HepG2 (cell line): ENCODE data around the gene BMPR2. TPM values are rescaled to one million over a fixed set of nuclear protein-coding genes. Genes with fewer than 3 reads are reported as not detected.

Experiments
- ATAC-seq: fragments of 200-7000 bp; cut with Tn5 transposase; 3 replicates; pipeline ENCODE4 v1.9.1; 2020; ENCODE audit warnings: mild to moderate bottlenecking, moderate library complexity
- BruUV-seq: library from RNA; stranded (reverse); fragments of 400-500 nt; replicated peaks from 2 replicates; lab custom pipeline; 2021; lab: Mats Ljungman, UMichigan
- CTCF ChIA-PET: fragments of 300-600 bp; formaldehyde crosslinking; extraction: SDS; loops from one replicate; lab custom pipeline; 2021; ENCODE audit warnings: low total read pairs, inconsistent platforms, low intra/inter-chr PET ratio; lab: Yijun Ruan, JAX
- POLR2A ChIA-PET: fragments of 350-600 bp; sonication (Branson Sonifier 250); formaldehyde crosslinking; loops from one replicate; lab custom pipeline; 2020; ENCODE audit warnings: antibody characterized with exemption, inconsistent platforms; lab: Yijun Ruan, JAX
- DNase-seq: peaks from one replicate; pipeline ENCODE4 v3.0.0-alpha.2; 2015; ENCODE audit warnings: low spot score
- FAIRE-seq: peaks from 3 replicates; lab custom pipeline; 2011; peaks lifted over from hg19 to GRCh38; lab: Jason Lieb, UNC
- H2AFZ ChIP-seq: one replicate; pipeline ENCODE4 v1.6.1; 2011; ENCODE audit warnings: low read length, inconsistent platforms
- H3K27ac ChIP-seq: fragments of 300-600 bp; 3 replicates; pipeline ENCODE4 v1.8.0; 2011; ENCODE audit warnings: mixed run types, mild to moderate bottlenecking, mixed read lengths, low read length, inconsistent platforms; ENCODE audit not compliant: insufficient read depth; ENCODE audit errors: extremely low read length
- H3K27me3 ChIP-seq, 2 experiments: fragments of 200-600 bp in 1 of 2; 2 replicates in 1 of 2; 3 replicates in 1 of 2; pipeline versions ENCODE4 v1.6.0 to v1.8.0; 2011; ENCODE audit warnings: low read length in 2 of 2, mild to moderate bottlenecking in 2 of 2, moderate library complexity in 2 of 2, inconsistent platforms in 1 of 2; ENCODE audit not compliant: insufficient read depth in 2 of 2, control insufficient read depth in 1 of 2
- H3K36me3 ChIP-seq, 2 experiments: fragments of 200-600 bp in 1 of 2; replicated peaks in 1 of 2; 2 replicates in 1 of 2; 3 replicates in 1 of 2; pipeline versions ENCODE4 v1.5.1 to v1.8.0; 2011; ENCODE audit warnings: low read length in 2 of 2, inconsistent platforms in 1 of 2; ENCODE audit not compliant: insufficient read depth in 2 of 2, control insufficient read depth in 1 of 2
- H3K4me1 ChIP-seq: 2 replicates; pipeline ENCODE4 v1.5.1; 2012; ENCODE audit warnings: low read length, inconsistent platforms; ENCODE audit not compliant: insufficient read depth
- H3K4me2 ChIP-seq: 2 replicates; pipeline ENCODE4 v1.6.0; 2011; ENCODE audit warnings: low read depth, low read length, inconsistent platforms
- H3K4me3 ChIP-seq, 3 experiments: fragments of 200-600 bp in 1 of 3; sonication (generic), shearing (Covaris generic) in 1 of 3; replicated peaks in 1 of 3; 2 replicates each; pipeline ENCODE4 v1.5.1; 2011 to 2016; ENCODE audit warnings: low read length in 3 of 3, inconsistent platforms in 2 of 3, low read depth in 2 of 3, mild to moderate bottlenecking in 2 of 3, control low read depth in 1 of 3, mixed read lengths in 1 of 3; ENCODE audit not compliant: insufficient read depth in 1 of 3
- H3K79me2 ChIP-seq: one replicate; pipeline ENCODE4 v1.6.1; 2011; ENCODE audit warnings: low read length, inconsistent platforms; ENCODE audit not compliant: insufficient read depth
- H3K9ac ChIP-seq: 2 replicates; pipeline ENCODE4 v1.6.0; 2011; ENCODE audit warnings: mild to moderate bottlenecking, low read depth, low read length, inconsistent platforms; ENCODE audit not compliant: insufficient read depth
- H3K9me3 ChIP-seq: 2 replicates; pipeline ENCODE4 v1.5.1; 2012; ENCODE audit warnings: mild to moderate bottlenecking, low read length
- H4K20me1 ChIP-seq: 2 replicates; pipeline ENCODE4 v1.6.0; 2011; ENCODE audit warnings: inconsistent platforms, mild to moderate bottlenecking, low read length, moderate library complexity; ENCODE audit not compliant: insufficient read depth
- NBN ChIP-seq: fragments of 450-650 bp; conservative IDR thresholded peaks from 2 replicates; pipeline ENCODE4 v1.6.1; 2017
- ZNF12 ChIP-seq: sonication (generic); formaldehyde crosslinking; IDR thresholded peaks from 2 replicates; pipeline ENCODE4 v1.5.0; 2020; ENCODE audit warnings: missing genetic modification reagents
- ZNF251 ChIP-seq: sonication (generic); formaldehyde crosslinking; IDR thresholded peaks from 2 replicates; pipeline ENCODE4 v1.9.0; 2021; ENCODE audit warnings: mild to moderate bottlenecking, missing genetic modification reagents
- ZNF329 ChIP-seq: sonication (generic); formaldehyde crosslinking; IDR thresholded peaks from 2 replicates; pipeline ENCODE4 v1.9.0; 2021; ENCODE audit warnings: low read depth, mild to moderate bottlenecking, missing genetic modification reagents
- ZNF530 ChIP-seq: sonication (generic); formaldehyde crosslinking; IDR thresholded peaks from 2 replicates; pipeline ENCODE4 v1.5.0; 2020; ENCODE audit warnings: low read depth, mild to moderate bottlenecking, missing genetic modification reagents
- ZNF550 ChIP-seq: sonication (generic); formaldehyde crosslinking; IDR thresholded peaks from 2 replicates; pipeline ENCODE4 v1.4.0; 2020; ENCODE audit warnings: mild to moderate bottlenecking, missing genetic modification reagents, borderline replicate concordance
- WGBS: methylation state at CpG from one replicate; pipeline ENCODE4 v1.1.6; 2017; ENCODE audit warnings: low lambda C conversion rate; 5-methylcytosine and 5-hydroxymethylcytosine counted together
- in situ Hi-C: cut with HindIII; loops from 2 replicates; pipeline ENCODE4 v1.10.0; 2017; ENCODE audit warnings: low pct_unique_long_range_greater_than_20kb; ENCODE audit not compliant: extremely low pct_ligation_motif_present
- intact Hi-C: fragments of 100-400 bp; cut with micrococcal nuclease; formaldehyde crosslinking; loops from one replicate; pipeline ENCODE4 v1.10.0; 2022; ENCODE audit not compliant: unreplicated experiment
- polyA plus RNA-seq, 8 experiments: library from polyadenylated mRNA; depleted of rRNA in 3 of 8; stranded (reverse) in 7 of 8; unstranded in 1 of 8; fragments of >200 nt; fragmentation: Illumina TruSeq in 4 of 8; extraction: Trizol in 4 of 8; gene quantifications; 2 replicates each; pipeline versions ENCODE4 v1.2.1 to v1.2.3, GENCODE V29; 2011 to 2016; ENCODE audit warnings: low read depth in 4 of 8, missing spikeins in 1 of 8, mixed read lengths in 1 of 8; ENCODE audit not compliant: insufficient read depth in 1 of 8
- total RNA-seq, 5 experiments: library from RNA; depleted of rRNA; stranded (reverse); fragments of >200 nt; fragmentation: Illumina TruSeq; extraction: Trizol; gene quantifications; 2 replicates each; pipeline ENCODE4 v1.2.3, GENCODE V29; 2016; ENCODE audit warnings: low read depth in 1 of 5
- TF ChIP-seq, protein P1 (sequence below): sonication (generic); formaldehyde crosslinking; IDR thresholded peaks from 2 replicates; pipeline ENCODE4 v1.4.0; 2020; ENCODE audit warnings: missing genetic modification reagents
- TF ChIP-seq, protein P2 (sequence below): sonication (generic); formaldehyde crosslinking; IDR thresholded peaks from 2 replicates; pipeline ENCODE4 v1.4.0; 2020; ENCODE audit warnings: missing genetic modification reagents, low read depth, mild to moderate bottlenecking, borderline replicate concordance
- TF ChIP-seq, protein P3 (sequence below): sonication (generic); formaldehyde crosslinking; conservative IDR thresholded peaks from 2 replicates; pipeline ENCODE4 v1.5.0; 2020; ENCODE audit warnings: missing genetic modification reagents
- TF ChIP-seq, protein P4 (sequence below): sonication (generic); formaldehyde crosslinking; IDR thresholded peaks from 2 replicates; pipeline ENCODE4 v1.4.0; 2020; ENCODE audit warnings: missing genetic modification reagents
- TF ChIP-seq, protein P5 (sequence below): sonication (generic); formaldehyde crosslinking; IDR thresholded peaks from 2 replicates; pipeline ENCODE4 v1.8.0; 2023; ENCODE audit warnings: mild to moderate bottlenecking, missing genetic modification reagents
- TF ChIP-seq, protein P6 (sequence below): sonication (generic); formaldehyde crosslinking; IDR thresholded peaks from 2 replicates; pipeline ENCODE4 v1.4.0; 2020; ENCODE audit warnings: missing genetic modification reagents

BMPR2 gene
- total and polyA plus RNA-seq, 2 of the 13 experiments (the other 11 are each of a cell fraction or from before 2014, with no cell fraction given) = 5.5 to 10.3 TPM

DNA sequence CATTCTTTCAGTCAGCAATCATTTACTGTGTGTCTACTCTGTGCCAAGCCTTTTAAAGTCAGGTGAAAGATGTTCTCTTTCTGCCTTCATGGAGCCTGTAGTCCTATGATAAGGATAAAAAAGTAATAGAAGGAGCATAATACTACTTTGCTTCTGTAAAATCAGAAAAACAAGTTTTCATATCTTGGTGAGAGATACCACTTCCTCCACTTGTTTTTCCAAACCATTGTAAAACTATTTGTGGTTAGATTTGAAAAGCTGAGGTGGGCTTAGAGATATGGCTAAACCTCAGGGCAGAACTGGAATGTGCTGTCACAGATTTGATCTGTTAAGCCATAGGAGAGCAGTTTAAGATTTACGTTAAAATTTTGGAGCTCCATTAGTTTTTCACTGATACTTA, 153.9 kb downstream of the BMPR2 start:
- Histone ChIP-seq H3K27ac (no peak overlapping the region), H4K20me1 (no peaks in the 10 kb centered on the region), H3K4me2 (no peak overlapping the region), H3K9ac (no peak overlapping the region), H3K9me3 (no peaks in the 10 kb centered on the region), H3K36me3 (peaks cover 0 to 7% of the 10 kb centered on the region in 2 experiments; a peak in 2 of 5 replicates), H2AFZ (no peak overlapping the region), H3K4me3 (no peak overlapping the region), H3K27me3 (no peaks in the 10 kb centered on the region; a peak in 1 of 5 replicates), H3K4me1 (no peaks in the 10 kb centered on the region), H3K79me2 (no peaks in the 10 kb centered on the region)
- 85% methylated on average over 1 of the region's 1 CpG for WGBS
- ChIA-PET POLR2A (no interaction called here), CTCF (no interaction called here)
- in situ Hi-C loops = no loop called here
- FAIRE-seq (no peak), DNase-seq (no peak), ATAC-seq (no peak)
- BruUV-seq = no TSS peak
- intact Hi-C loops = no loop called here
- no peak for TF ChIP-seq NBN
- TF ChIP-seq ZNF530 (CRISPR knock-in tag) = no peak
- no peak for TF ChIP-seq ZNF550
- TF ChIP-seq, protein P1, sequence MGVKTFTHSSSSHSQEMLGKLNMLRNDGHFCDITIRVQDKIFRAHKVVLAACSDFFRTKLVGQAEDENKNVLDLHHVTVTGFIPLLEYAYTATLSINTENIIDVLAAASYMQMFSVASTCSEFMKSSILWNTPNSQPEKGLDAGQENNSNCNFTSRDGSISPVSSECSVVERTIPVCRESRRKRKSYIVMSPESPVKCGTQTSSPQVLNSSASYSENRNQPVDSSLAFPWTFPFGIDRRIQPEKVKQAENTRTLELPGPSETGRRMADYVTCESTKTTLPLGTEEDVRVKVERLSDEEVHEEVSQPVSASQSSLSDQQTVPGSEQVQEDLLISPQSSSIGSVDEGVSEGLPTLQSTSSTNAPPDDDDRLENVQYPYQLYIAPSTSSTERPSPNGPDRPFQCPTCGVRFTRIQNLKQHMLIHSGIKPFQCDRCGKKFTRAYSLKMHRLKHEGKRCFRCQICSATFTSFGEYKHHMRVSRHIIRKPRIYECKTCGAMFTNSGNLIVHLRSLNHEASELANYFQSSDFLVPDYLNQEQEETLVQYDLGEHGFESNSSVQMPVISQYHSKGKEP (CRISPR knock-in tag) = no peak
- TF ChIP-seq, protein P2, sequence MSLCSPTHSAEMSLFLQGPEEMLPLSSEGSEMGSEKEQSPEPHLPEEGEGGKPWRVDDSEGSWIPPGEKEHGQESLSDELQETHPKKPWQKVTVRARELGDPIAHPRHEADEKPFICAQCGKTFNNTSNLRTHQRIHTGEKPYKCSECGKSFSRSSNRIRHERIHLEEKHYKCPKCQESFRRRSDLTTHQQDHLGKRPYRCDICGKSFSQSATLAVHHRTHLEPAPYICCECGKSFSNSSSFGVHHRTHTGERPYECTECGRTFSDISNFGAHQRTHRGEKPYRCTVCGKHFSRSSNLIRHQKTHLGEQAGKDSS (CRISPR knock-in tag) = no peak
- TF ChIP-seq ZNF329 = no peak
- no peak for TF ChIP-seq ZNF12 (CRISPR knock-in tag)
- TF ChIP-seq, protein P3, sequence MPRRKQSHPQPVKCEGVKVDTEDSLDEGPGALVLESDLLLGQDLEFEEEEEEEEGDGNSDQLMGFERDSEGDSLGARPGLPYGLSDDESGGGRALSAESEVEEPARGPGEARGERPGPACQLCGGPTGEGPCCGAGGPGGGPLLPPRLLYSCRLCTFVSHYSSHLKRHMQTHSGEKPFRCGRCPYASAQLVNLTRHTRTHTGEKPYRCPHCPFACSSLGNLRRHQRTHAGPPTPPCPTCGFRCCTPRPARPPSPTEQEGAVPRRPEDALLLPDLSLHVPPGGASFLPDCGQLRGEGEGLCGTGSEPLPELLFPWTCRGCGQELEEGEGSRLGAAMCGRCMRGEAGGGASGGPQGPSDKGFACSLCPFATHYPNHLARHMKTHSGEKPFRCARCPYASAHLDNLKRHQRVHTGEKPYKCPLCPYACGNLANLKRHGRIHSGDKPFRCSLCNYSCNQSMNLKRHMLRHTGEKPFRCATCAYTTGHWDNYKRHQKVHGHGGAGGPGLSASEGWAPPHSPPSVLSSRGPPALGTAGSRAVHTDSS (CRISPR knock-in tag) = no peak
- TF ChIP-seq, protein P4, sequence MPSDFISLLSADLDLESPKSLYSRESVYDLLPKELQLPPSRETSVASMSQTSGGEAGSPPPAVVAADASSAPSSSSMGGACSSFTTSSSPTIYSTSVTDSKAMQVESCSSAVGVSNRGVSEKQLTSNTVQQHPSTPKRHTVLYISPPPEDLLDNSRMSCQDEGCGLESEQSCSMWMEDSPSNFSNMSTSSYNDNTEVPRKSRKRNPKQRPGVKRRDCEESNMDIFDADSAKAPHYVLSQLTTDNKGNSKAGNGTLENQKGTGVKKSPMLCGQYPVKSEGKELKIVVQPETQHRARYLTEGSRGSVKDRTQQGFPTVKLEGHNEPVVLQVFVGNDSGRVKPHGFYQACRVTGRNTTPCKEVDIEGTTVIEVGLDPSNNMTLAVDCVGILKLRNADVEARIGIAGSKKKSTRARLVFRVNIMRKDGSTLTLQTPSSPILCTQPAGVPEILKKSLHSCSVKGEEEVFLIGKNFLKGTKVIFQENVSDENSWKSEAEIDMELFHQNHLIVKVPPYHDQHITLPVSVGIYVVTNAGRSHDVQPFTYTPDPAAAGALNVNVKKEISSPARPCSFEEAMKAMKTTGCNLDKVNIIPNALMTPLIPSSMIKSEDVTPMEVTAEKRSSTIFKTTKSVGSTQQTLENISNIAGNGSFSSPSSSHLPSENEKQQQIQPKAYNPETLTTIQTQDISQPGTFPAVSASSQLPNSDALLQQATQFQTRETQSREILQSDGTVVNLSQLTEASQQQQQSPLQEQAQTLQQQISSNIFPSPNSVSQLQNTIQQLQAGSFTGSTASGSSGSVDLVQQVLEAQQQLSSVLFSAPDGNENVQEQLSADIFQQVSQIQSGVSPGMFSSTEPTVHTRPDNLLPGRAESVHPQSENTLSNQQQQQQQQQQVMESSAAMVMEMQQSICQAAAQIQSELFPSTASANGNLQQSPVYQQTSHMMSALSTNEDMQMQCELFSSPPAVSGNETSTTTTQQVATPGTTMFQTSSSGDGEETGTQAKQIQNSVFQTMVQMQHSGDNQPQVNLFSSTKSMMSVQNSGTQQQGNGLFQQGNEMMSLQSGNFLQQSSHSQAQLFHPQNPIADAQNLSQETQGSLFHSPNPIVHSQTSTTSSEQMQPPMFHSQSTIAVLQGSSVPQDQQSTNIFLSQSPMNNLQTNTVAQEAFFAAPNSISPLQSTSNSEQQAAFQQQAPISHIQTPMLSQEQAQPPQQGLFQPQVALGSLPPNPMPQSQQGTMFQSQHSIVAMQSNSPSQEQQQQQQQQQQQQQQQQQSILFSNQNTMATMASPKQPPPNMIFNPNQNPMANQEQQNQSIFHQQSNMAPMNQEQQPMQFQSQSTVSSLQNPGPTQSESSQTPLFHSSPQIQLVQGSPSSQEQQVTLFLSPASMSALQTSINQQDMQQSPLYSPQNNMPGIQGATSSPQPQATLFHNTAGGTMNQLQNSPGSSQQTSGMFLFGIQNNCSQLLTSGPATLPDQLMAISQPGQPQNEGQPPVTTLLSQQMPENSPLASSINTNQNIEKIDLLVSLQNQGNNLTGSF (CRISPR knock-in tag) = no peak
- TF ChIP-seq, protein P5, sequence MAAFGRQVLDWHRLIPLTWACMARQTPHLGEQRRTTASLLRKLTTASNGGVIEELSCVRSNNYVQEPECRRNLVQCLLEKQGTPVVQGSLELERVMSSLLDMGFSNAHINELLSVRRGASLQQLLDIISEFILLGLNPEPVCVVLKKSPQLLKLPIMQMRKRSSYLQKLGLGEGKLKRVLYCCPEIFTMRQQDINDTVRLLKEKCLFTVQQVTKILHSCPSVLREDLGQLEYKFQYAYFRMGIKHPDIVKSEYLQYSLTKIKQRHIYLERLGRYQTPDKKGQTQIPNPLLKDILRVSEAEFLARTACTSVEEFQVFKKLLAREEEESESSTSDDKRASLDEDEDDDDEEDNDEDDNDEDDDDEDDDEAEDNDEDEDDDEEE = no peak
- TF ChIP-seq ZNF251 (CRISPR knock-in tag) = no peak
- TF ChIP-seq, protein P6, sequence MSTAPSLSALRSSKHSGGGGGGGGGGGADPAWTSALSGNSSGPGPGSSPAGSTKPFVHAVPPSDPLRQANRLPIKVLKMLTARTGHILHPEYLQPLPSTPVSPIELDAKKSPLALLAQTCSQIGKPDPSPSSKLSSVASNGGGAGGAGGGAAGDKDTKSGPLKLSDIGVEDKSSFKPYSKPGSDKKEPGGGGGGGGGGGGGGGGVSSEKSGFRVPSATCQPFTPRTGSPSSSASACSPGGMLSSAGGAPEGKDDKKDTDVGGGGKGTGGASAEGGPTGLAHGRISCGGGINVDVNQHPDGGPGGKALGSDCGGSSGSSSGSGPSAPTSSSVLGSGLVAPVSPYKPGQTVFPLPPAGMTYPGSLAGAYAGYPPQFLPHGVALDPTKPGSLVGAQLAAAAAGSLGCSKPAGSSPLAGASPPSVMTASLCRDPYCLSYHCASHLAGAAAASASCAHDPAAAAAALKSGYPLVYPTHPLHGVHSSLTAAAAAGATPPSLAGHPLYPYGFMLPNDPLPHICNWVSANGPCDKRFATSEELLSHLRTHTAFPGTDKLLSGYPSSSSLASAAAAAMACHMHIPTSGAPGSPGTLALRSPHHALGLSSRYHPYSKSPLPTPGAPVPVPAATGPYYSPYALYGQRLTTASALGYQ = no peak
